GM21717 (cell line): ENCODE measurements around the gene ARSJ.
"Not testable (repeated sequence)": the region's sequence is repeated elsewhere in the genome, so short reads cannot be mapped to it uniquely, and the experiment has no call there.

Experiments
- ATAC-seq: cut with Tn5 transposase; IDR thresholded peaks from one replicate; pipeline ENCODE4 v1.9.1; 2021; ENCODE audit warnings: mild to moderate bottlenecking, moderate library complexity; ENCODE audit not compliant: unreplicated experiment

Gene ARSJ

DNA sequence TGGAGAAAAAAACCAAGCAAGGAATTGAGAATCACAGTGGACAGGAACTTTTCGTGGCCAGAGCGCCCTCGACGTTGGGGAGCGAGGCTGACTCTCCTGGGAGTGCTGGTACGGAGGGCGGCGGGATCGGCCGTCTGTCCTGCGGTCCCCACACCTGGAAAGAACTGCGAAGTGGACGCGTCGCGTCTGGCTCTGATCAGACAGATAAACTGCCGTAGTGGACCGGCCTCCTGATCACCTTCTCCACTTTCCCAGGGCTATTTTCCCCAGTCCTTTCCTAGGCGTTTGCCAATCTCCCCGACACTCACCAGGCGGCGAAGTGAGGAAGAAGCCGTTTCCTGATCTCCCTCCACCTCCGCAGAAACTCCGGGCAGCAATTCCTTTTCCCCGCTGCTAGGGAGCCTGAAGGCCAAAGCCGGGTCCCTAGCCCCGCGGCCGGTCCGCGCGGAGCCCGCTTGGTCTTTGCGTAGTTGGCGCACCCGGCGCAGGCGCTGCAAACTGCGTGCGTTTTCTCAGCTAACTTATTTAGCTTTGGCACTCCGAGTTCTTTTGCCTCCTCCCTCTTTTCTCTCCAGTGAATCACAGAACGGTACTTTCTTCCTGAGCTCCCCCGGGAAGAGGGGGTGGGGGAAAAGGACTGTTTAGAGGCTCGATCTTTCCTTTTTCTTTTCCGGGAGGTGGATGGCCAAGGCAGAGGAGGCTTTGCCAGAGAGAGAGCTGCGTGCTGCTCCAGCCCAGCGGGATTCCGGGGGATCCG, at the start of gene ARSJ:
ARSJ (minus strand) TSS at position 500 of the 757 bp plus-strand sequence. CDS start 813 bp downstream, outside the sequence.
- no peak for ATAC-seq

DNA sequence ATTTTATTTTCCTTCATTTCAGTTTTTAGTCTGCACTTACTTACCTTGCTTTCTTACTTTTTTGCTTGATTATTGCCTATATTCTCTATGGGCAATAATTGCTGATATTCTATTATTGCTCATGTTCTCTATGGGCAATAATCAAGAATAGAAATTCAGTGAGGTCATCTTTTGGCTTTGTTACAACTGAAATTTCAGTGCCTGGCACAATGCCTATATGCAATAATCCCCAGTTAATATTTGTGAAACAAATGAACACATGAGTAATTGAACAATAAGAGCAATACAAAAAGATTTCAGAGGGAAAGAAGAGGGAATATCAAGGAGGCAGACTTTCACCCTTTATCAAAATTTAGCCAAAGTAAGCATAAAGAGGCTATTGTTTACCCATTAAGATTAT, 48.6 kb upstream of the ARSJ start:
- ATAC-seq, result no peak

DNA sequence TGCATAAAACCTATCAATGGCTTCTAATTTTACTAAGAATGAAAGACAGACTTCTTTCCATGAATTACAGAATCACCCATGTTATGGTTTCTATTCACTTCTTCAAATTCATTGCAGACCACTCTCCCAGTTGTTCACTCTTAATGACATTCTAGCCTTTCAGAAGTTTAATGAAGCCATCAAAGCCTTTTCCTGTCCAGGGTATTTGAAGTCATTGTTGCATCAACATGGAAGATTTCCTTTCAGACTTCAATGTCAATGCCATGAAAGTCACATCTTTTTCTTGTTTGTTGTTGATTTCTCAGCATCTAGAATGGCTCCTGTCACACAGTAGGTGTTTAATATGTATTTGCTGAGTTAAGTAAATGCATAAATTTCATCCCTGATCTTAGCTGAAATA, 48.1 kb upstream of the ARSJ start:
- ATAC-seq, result no peak

DNA sequence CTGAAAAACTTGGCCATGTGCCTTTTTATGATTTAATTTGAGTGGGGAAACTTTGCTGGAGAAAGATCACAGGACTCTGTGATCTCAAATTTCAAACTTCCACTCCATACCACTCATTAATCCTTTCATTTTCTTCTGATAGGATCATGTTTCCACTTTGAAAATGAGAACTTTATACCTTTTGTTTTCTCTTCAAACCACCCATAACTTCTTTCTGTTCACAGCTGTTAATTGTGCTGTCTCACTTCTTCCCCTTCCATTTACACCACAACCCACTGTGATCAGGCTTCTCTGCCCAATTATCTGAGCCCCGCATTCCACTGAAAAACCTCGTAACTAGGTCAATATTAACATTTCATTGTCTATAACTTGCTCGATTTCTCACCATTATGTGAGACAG, 47.0 kb upstream of the ARSJ start:
- ATAC-seq, result no peak

DNA sequence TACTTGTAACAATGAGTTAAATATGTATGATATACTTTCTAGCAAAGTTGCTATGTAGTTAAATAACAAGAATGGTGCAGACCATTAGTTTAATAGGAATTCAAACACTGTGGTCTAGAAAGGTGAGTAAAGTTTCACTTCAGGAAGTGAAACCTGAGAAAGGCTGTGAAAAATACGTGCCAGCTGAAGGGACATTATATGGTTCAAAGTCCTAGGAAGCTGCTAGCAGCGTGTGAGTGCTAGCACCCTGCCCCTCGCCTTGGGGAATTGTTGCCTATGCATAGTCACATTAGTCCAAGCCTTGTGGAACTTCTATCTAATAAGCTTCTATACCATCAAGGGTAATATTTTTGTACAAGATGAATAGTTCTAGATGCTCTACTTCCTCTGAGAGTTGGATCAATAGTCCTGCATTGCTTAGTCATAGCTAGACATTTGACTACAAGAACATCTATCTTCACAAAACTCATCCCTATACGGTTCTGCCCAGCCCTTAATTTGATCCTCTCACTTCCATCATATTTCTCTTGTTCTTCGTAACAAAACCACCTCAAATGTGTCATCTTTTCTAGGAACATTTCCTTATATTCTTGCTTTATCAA, 45.8 kb upstream of the ARSJ start:
- ATAC-seq, result peak; percentile 95

DNA sequence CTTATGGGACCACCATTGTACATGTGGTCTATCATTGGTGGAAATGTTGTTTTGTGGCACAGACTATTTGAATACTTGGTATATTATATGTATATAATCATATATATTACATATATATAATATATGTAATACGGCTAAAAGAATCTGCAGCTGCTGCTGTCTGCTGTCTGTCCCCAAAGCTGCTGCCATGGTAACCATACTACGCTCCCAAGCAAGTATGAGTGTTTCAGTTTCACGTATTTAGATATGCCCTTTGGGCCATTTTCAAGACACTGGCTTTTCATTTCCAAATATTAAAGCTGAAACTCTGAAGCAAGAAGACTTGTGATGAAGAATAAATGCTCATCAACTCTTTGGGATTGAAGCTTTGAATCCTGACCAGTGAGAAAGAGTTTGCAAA, 42.0 kb upstream of the ARSJ start:
- no peak for ATAC-seq

DNA sequence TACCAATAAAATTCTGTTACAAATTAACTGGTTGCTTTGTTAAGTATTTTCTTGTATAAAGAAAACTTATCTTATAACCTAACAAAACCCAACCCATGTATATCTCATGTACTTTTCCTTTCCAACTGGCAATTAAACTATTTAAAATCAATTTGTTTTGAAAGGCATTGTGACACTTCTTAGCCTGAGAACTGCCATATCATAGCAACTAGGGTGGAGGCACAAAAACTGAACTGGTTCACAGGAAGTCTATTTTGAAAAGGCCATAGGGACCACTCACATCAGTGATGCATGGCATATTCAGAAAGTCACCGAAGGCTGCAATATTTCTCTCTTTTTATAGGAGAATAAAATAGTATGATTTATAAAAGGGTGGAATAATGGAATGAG, 40.5 kb upstream of the ARSJ start:
- no peak for ATAC-seq

DNA sequence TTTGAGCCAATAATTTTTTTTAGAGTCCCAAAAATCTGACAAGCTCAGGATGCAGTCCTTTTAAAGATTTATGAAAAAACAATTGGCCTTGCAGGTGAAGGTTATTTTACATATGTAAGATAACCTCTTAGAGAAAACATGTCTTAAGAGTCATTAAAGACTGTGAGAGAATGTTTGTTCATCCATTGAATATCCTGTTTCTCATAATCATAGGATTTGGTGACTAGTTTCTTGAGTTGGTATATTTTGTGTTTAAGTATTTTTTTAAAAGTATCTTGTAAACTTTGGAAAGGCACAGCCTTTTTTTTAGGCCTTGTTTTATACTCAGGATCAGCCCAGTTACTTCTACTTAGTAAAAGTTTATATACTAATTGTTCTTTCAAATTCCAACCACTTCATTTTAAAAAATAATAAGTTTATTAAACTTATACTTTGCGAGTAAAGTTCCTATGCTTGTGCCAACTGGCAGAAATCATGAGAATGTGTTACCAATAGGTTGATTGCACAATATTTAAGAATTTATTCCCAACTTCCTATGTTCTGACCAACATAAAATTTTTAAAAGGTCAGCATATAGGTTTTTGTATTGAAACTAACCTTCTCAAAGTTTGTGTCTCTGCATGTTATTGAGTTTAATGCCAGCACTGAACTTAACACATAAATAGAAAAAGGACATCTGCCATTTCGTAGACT, 40.0 kb upstream of the ARSJ start:
- no peak for ATAC-seq

DNA sequence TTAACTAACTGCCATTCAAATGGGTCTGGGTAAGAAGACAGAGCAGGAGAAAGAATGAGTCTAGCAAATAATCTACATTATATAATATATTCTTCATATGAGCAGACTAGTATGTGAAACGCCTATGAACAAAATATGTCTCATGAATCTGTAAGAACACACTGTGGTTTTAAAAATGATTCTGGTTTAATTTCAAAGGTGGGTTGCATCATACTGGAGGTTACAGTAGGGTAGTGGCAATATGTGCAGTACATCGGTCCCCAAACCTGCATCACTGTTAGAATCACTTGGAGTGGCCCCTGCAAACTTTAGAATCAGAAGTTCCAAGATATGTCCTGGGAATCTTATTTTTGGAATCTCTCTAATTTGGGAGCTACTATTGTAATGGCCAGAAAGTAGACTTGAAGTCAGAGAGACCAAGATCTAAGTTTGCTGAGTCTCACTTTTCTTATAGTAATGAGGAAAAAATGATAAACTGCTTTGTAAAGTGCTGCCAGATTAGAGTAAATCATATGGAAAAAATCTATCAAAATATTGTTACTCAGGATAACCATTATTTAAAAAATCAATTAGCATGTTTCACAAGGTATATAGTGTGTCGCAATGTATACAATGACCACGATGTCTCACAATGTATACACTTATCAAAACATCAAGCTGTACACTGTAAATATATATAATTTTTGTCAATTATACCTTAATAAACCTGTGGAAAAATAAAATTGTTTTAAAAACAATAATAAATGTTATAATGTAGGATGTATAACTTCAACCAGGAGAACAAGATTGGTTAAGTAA, 37.9 kb upstream of the ARSJ start:
- ATAC-seq, result no peak

DNA sequence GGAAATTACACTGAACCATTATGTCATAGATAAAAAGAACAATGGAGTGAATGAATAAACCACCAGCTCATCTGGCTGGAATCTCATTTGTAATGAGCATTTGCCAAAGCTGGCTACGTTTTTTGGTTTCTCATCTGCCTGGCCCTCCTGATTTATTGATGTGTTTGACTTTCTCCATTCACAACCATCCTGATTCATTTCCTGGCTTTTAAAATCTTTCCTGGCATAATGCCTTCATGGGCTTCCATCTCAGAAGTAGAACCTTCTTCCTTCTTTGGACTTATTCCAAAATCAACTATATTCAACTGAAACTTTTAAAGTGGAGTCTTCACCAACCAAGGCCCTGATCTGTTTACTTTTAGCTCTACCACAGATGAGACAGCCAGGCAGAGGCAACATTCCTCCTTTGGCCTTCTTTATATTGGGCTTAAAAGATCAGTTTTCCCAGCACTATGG, 36.0 kb upstream of the ARSJ start:
- ATAC-seq, result no peak

DNA sequence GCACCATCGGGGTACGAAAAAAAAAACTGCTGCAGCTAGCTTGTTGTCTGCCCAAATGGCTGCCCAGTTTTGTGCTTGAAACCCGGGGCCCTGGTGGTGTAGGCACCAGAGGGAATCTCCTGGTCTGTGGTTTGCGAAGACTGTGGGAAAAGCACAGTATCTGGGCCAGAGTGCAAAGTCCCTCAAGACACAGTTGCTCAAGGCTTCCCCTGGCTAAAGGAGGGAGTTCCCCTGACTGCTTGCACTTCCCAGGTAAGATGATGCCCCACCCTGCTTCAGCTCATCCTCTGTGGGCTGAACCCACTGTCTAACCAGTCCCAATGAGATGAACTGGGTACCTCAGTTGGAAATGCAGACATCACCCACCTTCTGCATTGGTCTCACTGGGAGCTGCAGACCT, 33.8 kb upstream of the ARSJ start:
- not testable (repeated sequence) for ATAC-seq

DNA sequence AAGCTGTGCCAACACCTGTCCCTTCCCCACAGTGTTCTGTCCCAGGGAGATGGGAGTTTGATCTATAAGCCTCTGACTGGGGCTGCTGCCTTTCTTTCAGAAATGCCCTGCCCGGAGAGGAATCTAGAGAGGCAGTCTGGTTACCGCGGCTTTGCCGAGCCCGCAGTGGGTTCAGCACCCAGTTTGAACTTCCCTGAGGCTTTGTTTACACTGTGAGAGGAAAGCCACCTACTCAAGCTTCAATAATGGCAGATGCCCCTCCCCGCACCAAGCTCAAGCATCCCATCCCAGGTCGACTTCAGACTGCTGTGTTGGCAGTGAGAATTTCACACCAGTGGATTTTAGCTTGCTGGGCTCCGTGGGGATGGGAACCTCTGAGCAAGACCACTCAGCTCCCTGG, 33.3 kb upstream of the ARSJ start:
- ATAC-seq, result no peak

DNA sequence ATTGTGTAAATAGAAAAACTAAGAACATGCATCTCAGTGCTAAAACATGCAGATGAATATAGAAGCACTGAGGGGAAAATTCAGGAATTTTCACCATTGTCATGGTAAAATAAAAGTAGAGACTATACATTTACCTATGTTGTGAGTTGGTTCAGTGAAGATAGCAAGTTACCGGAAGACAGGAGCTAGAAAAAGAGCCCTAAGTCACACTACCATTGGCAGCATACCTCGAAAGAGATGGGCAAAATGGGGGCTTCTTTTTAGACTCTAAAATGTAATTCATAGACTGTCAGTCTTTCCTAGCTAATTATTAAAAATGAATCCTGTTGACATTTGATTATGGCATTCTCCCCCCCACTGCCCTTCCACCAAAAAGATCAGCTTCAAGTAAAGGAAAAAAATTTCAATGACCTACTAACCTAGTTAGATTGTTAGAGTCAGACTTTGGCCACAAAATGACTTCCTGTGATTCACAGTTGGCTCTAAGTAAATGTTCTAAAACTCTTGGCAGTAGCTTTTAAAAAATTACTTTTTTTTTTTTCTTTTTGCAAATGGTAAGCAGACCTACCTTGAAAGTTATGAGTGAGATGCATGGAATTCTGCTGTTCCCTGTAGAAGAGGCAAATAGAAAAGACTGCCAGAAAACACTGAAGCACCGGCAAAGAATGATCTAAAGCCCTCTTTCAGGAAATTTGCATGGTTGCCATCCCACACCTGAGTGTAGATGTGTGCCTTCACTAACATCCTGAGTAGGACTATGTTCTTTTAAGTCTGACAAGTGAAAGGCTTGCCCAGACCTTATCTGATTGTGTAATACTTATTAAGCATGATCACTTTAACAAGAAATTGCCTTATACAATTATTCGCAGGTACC, 26.4 kb upstream of the ARSJ start:
- no peak for ATAC-seq

DNA sequence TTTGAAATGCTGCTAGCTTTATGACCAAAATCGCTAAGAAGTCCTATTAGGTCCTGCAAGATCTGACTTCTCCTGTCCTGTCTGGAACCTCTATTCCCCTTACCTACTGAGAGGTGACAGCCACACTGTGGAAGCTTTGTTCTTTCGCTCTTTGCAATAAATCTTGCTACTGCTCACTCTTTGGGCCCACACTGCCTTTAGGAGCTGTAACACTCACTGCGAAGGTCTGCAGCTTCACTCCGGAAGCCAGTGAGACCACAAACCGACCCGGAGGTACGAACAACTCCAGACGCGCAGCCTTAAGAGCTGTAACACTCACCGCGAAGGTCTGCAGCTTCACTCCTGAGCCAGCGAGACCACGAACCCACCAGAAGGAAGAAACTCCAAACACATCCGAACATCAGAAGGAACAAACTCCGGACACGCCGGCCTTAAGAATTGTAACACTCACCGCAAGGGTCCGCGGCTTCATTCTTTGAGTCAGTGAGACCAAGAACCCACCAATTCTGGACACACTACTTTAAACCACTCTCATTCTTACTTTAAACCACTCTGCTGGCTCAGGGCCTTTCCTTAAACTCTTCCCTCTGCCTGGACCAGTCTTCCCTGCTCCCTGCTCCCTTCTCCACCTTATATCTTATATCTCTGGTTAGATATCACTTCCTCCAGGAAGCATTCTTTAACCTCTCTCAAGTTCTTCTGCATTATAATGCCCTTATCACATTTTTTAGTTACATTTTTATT, 25.2 kb upstream of the ARSJ start:
- ATAC-seq, result not testable (repeated sequence)

DNA sequence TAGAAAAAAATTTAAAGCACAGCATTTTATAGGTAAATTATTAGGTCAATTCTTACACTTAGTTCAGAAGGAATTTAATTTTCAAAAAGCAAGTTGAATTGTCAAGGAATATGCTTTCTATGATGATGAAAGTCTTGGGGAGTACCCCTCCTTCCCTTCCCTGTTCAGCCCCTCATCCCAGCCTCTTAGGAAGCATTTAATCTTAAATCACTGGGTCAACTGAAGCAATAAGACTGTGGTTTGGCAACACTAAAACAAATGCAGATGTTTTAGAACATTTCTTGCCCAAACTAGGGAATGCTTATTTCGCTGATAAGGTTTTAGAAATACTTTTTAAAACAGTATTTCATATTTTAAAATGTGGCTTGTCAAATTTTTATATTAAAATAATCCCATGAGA, 19.1 kb upstream of the ARSJ start:
- ATAC-seq, result no peak

DNA sequence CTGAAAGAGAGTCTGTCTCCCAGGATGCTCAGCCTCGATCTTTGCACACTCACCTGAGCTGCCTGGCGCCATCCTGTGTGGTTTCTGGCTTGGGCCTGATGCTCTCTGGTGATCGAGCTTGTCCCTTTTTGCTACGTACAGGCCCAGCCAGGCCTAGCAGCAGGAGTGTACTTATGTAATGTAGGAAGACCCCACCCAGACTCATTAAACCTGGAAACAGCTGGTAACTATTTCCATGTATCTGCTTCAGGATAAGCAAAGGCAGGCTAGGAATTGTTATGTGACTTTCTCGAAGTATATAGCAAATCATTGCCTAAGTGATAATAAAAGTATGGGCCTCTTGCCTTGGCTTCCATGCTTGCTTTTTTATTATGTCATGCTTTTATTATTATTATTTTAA, 18.6 kb upstream of the ARSJ start:
- ATAC-seq, result no peak

DNA sequence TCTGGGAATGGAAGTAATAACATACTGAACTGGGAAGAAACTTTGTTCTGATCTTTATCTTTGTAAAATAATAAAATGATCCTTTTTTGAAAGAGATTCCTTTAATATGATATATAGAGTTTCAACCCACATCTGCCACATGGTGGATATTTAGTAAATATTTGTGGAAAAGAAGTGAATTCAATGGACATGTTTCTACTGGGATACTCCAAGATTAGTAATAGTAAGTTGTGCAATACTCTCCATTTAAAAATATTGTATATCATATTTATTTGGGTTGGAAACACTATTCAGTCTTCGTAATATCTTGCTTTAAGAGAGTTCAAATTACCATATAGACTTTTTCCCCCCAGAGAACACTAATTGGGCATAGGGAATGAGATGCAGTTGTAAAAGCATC, 17.8 kb upstream of the ARSJ start:
- no peak for ATAC-seq

DNA sequence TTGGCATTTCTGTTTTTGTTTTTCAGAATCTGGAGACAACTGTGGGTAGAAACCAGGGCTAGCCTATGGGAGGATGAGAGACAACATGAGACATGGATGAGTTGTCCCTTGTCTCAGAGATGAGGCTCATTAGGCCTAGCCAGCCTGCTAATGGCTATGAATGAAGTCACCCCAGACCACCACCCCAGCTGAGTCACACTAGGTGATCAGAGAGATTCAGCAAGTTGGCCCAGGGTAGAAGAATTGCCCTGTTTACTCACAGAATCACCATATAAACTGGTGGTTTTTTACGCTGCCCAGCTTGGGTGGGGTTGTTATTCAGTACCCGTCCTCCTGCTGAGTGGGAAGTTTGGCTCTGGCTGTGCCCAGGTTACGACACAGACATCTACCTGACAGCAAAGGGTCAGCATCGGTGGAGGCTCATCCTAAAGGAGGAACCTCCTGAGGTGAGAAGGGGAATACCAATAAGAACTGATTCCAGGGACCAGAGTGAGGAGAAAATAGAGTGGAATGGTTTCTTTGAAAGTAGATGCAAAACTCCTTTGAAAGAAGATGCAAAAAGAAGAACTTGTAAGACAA, 17.2 kb upstream of the ARSJ start:
- no peak for ATAC-seq

DNA sequence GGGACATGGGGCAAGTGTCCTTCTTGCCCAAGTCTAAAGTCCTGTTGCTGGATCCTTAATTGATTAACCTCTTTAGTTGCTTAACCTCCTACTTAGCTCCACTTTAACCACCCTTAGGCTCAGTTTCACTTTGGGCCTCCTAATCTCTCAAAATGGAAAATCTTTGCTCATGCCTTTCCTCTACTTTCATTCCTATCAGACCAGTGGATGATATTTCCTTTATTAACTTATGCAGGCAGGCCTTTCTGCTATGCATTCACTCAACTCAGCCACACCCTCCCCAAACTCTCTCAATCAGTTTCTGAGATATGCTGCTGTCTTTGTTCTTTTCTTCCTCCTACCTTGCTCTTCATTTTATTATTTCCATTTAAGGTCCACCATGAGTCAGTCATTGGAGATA, 14.4 kb upstream of the ARSJ start:
- ATAC-seq, result no peak
